Measurements from ENCODE around the gene ADGRD1.

ADGRD1 gene

DNA sequence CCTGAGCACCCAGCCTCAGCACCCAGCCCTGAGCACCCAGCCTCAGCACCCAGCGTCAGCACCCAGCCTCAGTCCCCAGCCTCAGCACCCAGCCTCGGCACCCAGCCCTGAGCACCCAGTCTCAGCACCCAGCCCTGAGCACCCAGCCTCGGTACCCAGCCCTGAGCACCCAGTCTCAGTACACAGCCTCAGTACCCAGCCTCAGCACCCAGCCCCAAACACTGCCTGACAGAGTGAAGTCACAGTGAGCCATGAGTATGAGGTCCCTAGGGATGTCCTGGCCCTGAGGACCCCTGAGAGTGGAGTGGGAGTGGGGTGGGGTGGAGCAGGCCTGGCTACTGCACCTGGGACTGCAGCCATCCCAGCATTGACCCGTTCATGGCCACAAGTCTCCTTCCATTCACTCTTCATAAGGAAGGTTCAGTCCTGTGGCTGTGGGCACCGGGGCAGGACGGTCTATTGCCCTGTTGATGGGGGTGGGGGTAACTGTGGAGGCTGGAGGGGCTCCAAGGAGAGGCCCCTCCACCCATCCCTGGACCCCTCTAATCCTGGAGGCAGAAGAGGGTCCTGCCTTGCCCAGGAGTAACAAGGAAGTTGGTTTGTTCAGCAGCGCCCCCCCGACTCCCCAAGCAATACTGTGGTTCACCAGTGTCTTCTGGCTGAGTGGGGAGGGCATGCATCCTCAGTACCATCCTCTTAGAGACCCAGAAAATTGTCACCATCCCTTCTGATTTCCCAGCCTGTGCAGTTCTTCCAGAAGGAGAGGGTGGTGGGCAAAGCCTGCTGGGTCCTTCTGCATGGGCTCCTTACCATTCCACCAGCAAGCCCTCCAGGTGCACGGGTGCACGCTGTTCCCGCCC lies 140.5 kb downstream of the ADGRD1 start:
- DNase-seq: no peak

DNA sequence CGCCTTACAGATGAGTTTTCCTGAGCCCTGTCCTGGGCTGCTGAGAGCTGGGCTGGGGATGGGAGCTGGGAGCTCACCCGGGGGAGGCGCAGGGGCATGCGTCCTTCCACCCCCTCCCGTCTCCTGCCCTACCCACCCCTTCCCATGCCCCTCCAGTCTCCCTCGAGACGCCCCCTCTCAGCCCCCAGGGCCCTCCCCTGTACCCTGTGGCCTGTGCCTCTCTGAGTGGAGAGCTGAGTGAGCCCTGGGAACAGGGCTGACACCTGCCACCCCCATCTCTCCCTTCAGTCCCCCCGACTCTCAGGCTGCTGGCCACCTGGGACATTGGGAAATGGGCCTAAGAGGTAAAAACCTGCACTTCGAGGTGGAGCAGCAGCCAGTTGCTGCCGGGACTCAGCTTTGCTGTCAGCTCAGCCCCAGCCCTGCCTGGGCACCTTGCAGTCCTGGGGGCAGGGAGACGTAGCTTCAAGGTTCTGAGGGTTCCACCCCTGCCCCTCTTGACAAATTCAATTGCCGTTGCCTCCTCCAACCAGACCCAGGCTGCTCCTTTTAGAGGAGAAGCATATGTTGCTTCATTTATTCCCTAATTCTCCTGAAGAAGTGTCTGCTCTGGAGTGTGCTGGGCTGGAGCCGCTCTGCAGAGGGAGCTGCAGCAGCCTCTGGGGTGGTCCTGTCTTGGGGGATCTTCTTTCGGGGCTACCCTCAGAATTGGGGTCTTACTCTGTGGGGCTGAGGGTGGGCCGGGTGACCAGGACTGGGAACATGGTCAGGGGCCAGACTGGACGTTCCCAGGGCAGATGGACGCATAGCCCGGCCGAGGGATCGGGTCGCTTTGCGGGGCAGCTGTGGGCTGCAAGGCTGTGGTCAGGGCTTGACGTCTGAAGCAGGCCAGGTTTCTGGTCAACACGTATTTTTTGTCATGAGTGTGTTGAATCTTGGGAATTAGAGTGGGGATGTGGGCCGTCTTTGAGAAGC lies 141.4 kb downstream of the ADGRD1 start:
- DNase-seq: no peak

DNA sequence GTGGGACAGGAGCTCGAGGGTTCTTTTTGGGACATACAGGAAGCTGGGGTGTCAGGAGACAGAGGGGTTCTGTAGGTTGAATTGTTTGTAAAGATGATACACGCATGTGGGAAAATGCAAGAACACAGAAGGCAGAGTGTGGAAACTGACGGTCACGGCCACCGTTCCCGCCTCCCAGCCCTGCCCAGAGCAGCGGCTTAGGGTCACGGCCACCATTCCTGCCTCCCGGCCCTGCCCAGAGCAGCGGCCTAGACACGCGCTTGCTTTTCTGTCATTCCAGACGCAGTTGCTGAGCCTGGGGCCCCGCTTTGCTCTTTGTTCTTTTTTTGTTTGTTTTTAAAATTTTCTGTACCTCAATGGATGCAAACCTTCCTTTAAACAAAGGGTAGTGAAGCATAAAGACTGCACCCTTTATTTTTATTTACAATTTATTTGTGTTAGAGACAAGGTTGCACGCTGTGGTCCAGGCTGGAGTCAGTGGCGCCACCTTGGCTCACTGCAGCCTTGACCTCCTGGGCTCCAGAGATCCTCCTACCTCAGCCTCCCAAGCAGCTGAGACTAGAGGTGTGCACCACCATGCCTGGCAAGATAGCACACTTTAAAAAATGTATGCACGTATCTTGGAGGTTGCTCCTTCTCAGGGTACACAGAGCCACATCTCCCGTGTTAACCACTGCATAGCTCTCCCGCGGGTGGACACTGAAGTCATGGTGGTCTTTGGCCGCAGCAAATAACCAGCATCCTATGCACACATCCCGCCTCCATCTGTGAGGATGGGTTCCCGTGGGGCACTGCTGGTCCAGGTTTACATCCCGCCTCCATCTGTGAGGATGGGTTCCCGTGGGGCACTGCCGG lies 142.3 kb downstream of the ADGRD1 start:
- no peak for DNase-seq

DNA sequence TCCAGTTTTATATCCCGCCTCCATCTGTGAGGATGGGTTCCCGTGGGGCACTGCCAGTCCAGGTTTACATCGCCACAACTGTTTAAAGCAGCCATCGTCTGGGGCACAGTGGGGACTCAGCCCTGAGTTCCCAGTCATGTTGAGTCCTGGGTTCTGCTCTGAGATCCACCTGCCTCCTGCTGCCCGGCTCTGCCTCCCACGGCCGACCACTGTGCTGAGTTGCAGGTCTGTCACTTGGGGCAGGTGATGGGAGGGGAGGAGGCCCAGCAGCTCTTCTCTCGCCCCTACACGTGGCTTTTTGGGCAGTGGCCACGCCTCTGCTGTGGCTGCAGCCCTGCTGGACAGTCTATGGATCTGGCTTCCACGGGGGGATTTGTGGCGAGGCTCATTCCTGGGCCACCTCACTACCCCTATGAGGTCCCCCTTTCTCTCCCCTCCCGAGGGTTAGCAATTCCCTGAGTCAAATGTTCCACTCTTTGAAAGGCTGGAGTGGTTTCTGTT lies 143.0 kb downstream of the ADGRD1 start:
- DNase-seq: no peak

DNA sequence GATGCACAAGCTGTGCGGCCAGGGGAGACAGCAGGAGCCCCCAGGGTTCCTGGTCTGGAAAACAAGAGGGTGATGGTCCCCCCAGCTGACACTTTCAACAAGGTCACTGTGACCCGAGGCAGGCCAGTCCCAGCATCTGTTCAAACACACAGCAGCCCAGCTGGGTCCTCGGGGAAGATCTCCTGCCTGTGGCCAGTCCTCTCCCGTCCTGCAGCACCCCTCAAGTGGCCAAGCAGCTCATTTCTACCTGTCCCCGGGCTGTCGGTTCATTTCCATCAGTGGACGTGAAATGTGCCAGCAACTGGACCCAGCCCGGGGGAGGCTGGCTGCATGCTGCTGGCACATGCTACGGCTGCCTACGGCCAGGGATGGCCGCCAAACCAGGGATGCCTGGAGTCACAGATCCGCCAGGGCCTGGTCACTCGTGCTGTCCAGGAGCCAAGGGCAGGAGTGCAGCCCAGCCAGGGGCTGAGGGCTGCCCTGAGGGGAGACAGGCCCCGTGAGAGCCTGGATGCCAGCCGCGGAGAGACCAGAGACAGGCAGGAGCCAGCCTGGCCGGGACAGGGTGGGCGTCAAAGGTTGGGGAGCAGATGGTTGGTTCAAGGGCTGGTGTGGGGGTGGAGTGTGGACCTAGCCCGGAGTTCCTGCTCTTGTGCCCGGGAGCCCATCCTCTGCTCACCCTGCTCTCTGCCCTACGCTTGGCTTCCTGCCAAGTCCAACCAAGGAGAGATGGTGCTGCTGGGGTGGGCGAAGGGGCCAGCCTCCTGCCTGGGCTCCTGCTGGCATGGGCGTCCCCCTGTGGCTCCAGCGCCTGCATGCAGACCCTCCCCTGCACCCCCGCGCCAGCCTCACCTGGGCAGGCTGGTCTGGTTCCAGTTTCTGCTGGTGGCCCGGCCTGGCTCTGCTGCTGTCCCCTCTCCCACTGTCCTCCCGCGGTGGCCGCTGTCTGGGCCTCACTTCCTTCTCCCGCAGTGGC lies 143.8 kb downstream of the ADGRD1 start:
- no peak for DNase-seq

DNA sequence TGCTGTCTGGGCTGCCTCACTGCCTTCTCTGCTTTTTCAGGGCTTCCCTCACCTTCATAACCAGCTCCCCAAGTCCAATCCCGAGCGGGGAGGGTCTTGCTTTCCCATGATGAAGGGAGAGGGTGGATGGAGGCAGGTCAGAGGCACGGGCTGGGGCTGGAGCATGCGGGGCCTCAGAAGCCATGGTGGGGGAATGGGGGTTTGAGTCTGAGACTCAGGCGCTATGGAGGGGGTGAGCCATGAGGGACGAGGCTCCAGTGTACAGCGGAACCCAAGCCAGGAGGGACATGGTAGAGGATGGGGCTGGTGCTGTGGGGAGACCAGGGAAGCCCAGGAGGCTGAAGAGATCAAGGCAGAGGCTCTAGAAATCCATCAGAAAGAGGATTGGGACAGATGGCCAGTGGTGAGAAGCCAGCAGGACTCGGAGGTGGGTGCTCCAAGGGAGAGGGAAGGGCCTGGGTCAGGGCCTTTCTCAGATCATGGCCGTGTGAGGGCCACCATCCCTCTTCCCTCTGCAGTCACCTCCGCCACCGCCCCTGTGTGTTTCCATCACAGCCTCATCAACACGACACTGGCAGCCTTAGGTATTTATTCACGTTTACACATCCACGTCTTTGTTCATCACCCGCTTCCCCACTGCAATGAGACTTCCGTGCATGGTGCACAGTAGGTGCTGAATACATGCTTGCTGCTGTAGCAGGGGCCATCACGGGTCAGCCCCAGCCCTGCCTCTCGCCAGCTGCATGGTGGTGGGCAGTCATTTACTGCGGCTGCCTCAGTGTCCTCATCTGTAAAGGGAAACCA lies 144.7 kb downstream of the ADGRD1 start:
- no peak for DNase-seq

DNA sequence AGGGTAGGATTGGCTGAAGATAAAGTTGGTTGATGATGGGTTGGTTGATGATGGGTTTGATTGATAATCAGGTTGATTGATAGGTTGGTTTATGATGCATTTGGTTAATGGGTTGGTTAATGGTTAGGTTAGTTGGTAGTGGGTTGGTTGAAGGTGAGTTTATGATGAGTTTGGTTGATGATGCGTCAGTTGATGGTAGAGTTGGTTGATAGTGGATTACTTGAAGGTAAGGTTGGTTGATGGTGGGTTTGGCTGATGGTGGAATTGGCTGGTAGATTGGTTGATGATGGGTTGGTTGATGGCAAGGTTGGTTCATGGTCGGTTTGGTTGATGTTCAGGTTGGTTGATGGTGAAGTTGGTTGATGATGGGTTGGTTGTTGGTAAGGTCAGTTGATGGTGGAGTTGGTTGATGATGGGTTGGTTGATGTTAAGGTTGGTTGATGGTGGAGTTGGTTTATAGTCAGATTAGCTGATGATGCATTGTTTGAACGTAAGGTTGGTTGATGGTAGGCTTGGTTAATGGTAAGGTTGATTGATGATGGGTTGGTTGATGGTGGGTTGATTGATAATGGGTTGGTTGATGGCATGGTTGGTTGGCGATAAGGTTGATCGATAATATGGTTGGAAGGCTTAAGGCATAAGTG lies 146.4 kb downstream of the ADGRD1 start:
- no peak for DNase-seq

DNA sequence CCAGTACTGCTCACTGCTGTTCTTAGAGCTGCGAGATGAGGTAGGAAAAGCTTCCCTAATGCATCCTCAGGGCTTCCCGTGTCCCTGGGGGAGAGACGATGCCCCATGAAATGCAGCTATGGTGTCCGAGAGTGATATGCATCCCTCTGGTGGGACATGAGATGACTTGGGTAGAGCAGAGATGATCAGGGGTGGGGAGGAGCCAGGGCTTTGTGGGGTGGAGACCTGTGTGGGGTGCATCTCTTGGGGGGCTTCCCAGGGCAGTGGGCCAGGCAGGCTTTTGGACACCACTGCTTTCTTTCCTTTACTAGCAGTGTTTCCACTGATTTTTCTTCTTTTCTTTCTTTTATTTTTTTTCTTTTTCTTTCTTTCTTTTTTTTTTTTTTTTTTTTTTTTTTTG lies 147.3 kb downstream of the ADGRD1 start:
- DNase-seq: no peak

DNA sequence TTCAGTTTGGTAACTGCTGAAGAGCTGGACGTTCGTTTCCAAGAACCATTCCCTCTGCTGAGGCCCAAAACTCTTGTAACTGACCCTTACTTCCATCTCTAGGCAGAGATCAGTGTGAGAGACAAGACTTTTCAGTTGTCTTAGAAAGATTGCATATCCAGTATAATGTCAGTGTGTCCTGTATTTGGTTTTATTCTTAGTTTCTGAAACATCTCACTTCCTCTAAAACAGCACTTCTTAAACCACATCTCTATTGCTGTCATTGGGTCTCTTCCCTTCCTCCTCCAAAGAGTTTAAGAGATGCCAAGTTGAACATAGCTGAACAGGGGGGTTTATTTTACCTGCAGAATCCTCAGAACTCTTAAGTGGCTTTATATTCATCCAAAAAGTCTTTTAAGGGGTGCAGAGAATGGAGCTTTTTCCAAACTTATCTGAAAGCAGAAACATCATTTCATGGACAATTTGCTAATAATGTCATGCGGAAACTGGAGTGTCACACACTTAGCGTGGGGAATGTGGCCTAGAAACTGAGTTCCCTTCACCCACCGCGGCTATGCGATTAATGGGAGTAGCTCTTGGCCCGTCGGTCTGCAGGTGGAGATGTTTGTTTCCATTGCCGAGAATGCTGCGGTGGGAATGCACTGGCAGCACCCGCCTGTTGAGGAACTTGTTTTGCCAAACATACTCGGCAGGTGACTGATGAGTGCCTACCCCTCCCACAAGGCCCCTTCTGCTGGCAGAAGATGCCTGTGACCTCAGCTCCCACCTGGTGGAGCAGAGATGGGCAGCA lies 148.2 kb downstream of the ADGRD1 start:
- no peak for DNase-seq

DNA sequence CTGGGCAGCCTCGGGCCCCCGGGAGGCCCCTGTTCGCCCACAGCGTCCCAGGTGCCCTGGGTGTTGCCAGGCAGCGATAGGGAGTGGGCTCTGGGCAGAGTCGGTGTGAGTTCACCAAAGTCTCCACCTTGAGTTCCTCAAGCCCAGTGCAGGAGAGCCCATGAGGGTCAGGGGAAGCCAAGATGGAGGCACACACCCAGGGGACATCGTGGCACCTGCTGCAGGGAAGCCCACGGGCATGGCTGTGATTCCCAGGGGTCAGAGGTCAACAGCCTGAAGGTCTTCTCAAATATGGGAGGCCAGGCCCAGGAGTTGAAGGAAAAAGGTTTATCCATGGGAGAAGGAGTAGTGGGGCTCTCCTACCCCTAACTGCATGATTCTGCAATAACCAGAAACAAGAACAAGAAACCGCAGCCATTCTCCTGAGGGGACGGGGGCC lies 148.8 kb downstream of the ADGRD1 start:
- DNase-seq: no peak

DNA sequence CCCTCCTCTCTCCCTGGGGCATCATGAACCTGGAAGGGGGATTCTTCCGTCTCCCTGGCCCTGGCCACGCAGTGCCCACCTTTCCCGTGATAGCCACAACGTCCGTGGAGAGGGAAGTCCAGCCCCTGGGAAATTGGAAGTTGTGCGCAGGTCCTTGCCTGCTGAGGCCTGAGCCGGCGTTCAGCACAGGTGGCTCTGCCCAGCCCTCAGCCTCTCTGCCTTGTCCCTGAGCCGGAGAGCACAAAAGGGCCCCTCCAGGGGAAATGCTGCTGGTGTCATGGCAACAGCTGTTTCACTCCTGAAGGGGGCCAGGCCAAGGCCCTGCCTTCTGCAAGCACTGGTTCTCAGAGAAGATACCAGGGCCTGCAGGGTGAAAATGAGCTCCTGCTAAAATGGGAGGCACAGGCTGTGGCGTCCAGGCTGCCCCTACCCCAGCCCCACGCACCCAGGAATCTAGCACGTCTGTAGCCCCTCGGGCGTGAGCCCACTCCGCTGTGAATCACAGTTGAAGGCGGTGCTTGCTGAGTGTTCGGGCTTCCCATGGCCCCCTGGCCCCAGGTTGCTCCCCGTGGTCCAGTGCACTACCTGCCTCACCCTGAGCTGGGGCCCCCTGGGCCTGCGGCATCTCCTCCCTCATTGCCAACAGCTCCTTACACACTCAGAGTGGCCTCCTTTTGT lies 149.4 kb downstream of the ADGRD1 start:
- no peak for DNase-seq

DNA sequence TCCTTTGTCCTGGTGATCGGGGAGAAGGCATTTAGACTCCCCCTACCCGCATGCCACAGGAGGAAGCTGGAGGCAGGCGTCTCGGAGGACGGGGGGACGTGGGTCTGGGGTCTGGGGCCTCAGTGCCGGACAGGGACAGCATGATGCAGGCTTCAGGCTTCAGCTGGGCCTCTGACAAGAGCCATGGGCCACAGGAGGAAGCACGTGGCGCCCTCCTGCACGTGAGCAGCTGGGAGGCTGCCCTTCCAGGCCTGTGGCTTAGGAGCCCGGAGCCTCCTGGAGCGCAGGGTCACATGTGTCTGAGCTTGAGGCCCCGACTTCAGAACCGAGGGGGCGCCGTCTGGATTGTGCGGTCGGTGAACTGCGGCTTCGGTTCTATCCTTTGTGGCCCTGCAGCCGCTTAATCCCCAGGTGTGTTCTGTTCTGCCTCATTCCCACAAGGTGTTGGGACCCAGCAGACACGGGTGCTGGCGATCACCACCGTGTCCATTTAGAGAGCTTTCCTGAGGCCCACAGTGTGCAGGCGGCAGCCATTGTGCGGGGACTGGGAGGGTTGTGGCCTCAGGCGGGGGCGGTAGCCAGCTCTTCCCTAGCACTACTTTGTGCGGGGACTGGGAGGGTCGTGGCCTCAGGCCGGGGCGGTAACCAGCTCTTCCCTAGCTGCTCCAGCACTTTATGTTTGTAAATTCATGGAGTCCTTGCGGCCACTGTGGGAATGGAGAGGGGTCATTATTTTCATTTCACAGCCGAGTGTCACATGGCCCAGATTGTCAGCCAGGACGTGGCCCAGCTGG lies 150.2 kb downstream of the ADGRD1 start:
- DNase-seq: no peak

DNA sequence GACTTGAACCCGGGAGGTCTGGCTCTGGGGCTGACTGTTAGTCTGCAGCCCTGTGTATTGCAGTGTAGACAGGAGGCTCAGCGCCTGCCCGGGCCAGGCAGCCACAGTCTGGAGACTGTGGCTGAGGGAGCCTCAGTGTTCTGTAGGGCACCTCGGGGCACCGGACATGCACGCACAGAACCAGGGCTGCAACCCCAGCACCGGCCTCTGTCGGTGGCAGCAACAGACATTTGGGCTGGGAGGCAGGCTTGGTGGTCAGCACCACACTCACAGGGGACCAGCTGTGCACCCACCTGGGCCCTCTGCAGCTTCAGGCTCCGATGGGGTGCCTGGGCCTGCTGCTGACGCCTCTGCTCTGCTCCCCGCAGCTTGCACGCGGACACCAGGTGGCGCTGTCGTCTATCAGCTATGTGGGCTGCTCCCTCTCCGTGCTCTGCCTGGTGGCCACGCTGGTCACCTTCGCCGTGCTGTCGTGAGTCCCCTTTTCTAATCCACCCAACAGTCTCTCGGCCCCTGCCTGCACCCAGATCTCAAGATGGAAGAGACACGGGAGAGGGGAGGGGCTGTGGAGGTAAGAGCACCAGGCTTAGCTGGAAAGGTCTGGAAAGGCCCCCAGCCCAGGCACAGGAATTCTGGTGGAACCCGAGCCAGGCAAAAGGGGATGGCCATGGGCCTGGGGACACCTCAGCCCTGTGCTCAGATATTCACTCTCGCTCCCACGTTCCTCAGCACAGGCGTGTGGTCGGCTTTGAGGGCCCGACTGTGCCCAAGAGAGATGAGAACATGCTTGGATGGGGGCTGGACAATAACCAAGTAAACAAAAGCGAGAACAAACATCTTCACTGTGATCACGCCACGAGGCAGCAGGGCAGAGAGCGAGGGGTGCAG lies 151.0 kb downstream of the ADGRD1 start:
- DNase-seq: peak; percentile 64 to 83 (median 74)

DNA sequence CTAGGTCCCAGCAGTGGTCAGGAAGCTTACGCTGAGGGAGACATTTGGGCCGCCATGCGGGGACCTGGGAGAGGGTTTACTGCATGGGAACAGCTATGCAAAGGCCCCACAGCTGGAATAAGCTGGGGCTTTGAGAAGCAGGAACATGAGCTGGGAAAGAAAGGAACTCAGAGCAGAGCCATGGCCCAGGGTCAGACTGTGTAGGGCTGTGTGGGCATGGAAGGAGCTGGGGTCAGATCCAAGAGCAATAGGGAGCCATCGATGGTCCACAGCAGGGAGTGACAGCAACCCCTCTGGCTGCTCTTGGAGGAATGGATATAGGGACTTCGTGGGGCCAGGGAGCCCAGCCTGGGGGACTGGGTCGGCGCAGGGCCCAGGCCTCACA lies 151.6 kb downstream of the ADGRD1 start:
- no peak for DNase-seq

DNA sequence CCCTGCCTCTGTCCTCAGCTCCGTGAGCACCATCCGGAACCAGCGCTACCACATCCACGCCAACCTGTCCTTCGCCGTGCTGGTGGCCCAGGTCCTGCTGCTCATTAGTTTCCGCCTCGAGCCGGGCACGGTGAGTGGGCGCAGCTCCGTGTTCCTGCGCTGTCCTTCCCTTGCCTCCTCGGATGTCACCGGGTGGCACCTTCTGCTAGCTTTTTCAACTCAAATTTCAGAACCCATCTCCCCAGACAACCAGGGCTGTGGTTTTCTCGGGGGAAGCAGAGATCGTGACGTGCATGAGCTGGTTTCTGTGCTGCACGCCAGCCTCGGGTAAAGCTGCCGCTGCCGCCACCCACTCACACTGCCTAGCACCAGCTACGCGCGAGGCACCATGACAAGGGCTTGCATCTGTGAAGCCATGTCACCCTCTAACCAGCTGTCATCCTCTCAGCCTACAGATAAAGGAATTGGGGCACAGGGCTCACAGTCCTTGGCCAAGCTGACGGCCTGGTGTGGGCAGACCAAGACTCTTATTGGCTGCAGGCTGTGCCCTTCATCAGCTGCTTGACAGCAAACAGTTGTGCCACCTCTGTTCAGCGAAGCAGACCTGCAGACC lies 152.1 kb downstream of the ADGRD1 start:
- DNase-seq: peak in 3 of 4 experiments; percentile 21 to 26 (median 23)

DNA sequence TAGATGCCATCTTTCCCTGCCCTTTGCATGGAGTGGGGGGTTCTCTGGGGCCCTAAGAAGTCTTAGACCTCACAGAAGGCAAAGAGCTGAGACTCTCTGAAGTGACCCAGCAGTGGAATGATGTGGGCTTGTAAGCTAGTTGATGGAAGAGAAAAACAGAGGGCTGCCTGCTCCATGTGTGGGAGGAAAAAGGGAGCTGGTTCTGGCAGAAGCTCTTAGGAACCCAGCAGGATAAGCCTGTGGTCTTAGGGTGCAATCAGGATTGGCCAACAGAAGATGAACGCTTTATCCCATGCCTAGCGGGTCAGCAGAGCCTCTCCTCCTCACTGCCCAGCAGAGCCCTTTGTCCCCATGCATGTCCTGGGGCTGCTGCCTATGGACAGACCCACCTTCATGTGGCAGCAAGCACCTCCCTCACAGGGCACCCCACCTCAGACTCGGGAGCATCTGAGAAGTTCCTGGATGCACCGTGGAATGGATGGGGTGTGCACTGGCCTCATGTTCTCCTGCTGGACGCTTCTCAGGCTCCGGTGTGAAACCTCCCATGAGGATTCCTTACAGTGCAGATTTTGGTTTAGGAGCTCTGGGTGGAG lies 152.7 kb downstream of the ADGRD1 start:
- no peak for DNase-seq

Data from activated naive CD4-positive, alpha-beta T cell (primary cell).